Adrenal gland (tissue), 5 donors: ENCODE results near the gene CHRM5.

ENCODE experiments used
- CTCF ChIP-seq, 6 experiments: fragments of 450-650 bp in 4 of 6; fragments of 200-600 bp in 2 of 6; sonication (generic) in 1 of 6; IDR thresholded peaks; 1 replicate in 5 of 6; 2 replicates in 1 of 6; pipeline versions ENCODE4 v1.5.1 to v1.8.0; 2016 to 2021; ENCODE audit warnings: antibody characterized with exemption in 6 of 6, mild to moderate bottlenecking in 2 of 6, moderate library complexity in 1 of 6
- POLR2A ChIP-seq, 2 donors: fragments of 450-650 bp; IDR thresholded peaks; one replicate each; pipeline ENCODE4 v1.6.1; 2017; ENCODE audit warnings: antibody characterized with exemption in 2 of 2, mild to moderate bottlenecking in 2 of 2, moderate library complexity in 1 of 2
- donor health status: DM: no; HTN: no; CAD: no.

GRCh38 chr15:33955945-33956344, 12.4 kb upstream of the CHRM5 start:
- TF ChIP-seq CTCF (IDR thresholded peaks at IDR 0.05), result no peak
- no peak for TF ChIP-seq POLR2A (IDR thresholded peaks at IDR 0.05)
